T-helper 2 cell (primary cell): Measurements from ENCODE around the gene NAT16.
"Not testable (repeated sequence)": the region's sequence is repeated elsewhere in the genome, so short reads cannot be mapped to it uniquely, and the experiment has no call there.

Experiments used
- DNase-seq, 5 experiments: peaks; one replicate each; pipeline versions ENCODE4 v3.0.0 to v3.0.0-alpha.2; 2012 to 2022

The NAT16 gene

DNA sequence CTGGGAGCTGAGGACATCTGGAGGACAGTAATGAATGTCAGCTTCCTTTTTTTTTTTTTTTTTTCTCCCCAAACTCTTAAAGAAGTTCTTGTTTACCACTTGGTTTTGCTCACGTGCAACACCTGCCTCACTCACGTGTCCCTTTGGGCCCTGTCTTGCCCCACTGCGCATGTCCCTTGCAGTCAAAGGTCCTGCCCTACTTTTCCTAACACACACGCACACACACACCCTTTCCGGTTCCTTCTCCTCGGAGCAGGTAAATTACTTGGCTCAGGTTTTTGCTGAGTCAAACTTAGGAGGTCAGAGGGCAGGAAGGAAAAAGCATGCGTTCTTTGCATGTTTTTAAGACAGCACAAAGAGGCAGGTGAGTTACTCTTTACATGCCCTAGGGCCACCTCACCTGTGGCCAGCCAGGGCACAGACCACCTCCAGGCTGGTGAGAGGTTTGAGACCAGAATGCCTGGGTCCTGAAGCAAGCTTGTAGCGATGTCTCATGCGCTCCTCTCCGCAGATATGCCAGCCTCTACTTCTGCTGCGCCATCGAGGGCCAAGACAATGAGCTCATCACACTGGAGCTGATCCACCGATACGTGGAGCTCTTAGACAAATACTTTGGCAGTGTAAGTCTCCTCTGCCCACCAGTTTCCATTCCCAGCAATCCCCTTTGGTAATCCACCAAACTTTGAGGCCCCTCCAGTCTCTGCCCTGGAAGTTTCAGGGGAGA lies 23.1 kb downstream of the NAT16 start:
- no peak for DNase-seq

- no peak for DNase-seq
Measured at GRCh38 chr7:101156277-101156676, 23.8 kb downstream of the NAT16 start.

GRCh38 chr7:101155303-101155702 lies 24.8 kb downstream of the NAT16 start:
- DNase-seq, result no peak

DNA sequence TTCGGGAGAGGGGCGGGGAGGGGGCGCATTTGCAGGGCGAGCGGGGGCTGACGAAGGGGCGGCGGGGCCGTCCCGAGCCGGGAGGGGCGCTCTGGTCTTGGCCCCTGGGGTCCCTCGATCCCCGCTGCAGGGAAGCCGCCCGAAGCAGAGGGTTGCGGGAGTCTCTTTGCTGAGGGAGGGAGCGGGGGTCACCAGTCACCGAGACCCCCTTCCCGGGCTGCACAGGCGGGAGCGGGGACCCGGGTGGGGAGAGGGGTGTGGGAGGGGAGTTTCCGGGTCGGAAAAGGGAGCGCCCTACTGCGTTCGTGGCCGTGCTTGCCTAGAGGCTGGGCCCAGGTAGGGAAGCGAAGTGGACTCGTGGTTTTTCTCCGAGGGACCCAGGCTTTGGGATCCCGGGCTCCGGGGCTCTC lies 25.4 kb downstream of the NAT16 start:
- no peak for DNase-seq

GRCh38 chr7:101153969-101154692 lies 26.0 kb downstream of the NAT16 start, which contains the start of gene AP1S1:
TSS of gene AP1S1 (plus strand) at chr7:101154476. CDS start at chr7:101154515, 39 bp downstream.
- DNase-seq, result peak; percentile 77 to 97 (median 84)

DNA sequence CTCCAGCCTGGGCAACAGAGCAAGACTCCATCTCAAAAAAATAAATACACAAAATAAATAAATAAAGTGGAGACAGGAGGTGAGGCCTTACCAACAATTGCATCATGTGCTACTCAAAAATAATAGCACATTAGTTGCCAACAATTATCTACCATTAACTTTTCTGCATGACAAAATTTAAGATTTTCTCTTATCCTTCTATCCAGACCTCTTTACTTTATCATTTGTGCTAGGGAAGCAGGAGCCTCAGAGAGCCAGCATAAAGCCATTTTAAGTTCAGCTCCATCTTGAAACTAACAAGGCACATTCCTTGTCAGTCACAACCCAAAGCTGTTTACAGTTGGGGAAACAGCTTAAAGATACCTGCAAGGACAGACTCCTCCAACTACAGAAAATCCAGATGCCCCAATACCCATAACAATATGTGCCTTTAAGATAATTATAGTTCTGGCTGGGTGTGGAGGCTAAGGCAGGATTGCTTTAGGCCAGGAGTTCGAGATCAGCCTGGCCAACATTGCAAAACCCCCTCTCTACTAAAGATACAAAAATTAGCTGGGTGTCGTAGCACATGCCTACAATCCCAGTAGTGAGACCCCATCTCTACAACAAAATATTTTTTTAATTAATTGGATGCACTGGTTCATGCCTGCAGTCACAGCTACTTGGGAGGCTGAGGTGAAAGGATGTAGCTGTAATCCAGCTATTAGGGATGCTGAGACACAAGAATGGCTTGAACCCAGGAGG lies 28.0 kb downstream of the NAT16 start:
- DNase-seq, result no peak

DNA sequence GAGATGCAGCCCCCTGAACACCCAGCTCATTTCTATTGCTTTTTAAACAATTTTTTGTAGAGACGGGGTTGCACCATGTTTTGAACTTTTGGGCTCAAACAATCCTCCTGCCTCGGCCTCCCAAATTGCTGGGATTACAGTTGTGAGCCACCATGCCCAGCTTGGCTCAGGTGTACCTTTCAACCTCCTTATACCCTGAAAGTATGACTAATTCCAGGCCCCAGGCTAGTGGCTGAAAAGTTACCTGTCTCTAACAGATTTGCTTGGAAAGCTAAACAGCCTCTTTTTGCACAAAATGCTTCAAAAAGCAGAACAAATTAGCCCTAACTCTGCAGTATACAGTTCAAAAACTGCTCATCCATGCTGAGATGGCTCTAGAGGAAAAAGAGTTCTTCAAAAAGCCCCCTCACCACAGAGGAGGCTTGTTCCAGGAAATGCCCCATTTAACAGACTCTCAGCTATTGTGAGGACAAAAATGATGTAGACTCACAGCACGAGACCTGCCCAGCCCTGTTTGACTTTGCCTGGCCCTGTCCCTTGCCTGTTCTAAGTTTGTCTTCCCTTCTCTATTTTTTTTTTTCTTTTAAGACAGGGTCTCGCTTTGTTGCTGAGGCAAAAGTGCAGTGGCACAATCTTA lies 39.2 kb downstream of the NAT16 start:
- no peak for DNase-seq

DNA sequence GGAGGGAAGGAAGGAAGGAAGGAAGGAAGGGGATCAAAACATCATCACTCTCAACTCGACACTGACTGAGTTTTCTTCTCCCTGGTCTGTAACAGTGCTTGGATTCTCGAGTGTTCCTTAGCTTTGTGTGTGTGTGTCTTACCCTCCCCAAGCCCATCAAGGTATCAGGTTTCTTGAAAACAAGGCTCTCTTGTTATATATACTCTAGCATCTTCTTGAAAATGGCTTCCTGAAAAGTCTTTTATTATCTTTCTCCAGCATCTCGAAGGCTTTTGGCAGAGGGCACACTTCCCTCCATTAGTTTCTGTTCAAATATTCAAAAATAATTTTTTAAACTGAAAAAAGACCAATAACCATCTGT lies 39.8 kb downstream of the NAT16 start:
- DNase-seq, result no peak

- peak in 4 of 5 experiments; percentile 53 to 86 (median 74) for DNase-seq
Measured at GRCh38 chr7:101138213-101138870, 41.8 kb downstream of the NAT16 start.

DNA sequence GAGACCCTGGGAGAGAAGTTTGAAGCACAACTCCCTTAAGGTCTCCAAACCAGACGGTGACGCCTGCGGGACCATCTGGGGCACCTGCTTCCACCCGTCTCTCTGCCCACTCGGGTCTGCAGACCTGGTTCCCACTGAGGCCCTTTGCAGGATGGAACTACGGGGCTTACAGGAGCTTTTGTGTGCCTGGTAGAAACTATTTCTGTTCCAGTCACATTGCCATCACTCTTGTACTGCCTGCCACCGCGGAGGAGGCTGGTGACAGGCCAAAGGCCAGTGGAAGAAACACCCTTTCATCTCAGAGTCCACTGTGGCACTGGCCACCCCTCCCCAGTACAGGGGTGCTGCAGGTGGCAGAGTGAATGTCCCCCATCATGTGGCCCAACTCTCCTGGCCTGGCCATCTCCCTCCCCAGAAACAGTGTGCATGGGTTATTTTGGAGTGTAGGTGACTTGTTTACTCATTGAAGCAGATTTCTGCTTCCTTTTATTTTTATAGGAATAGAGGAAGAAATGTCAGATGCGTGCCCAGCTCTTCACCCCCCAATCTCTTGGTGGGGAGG lies 42.4 kb downstream of the NAT16 start:
- no peak for DNase-seq

DNA sequence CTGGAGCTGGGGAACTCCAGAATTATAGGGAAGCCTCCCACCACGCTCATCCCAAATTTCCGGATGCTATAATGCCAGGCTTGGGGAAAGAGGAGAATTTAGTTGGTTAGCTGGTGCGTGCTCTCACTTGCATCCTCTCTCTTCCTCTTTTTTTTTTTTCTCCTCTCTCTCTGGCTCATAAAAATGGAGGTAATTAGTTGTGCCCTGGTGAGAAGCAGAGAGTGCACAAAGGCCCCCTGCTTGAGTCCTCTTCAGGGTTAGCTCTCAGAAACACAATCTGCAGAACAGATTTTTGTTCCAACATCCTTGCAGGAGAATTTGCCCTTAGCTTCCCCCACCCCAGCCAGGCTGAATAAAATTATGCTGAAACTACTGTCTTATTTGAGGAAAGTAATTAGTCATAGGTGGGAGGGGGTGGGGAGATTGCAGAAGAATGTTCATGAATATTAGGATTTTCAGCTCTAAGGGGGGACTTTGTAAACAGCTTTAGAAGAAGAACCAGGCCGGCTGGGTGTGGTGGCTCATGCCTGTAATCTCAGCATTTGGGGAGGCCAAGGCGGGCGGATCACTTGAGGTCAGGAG lies 45.6 kb downstream of the NAT16 start:
- DNase-seq, result no peak

- DNase-seq, result no peak
Measured at GRCh38 chr7:101133621-101134398, 46.3 kb downstream of the NAT16 start.

DNA sequence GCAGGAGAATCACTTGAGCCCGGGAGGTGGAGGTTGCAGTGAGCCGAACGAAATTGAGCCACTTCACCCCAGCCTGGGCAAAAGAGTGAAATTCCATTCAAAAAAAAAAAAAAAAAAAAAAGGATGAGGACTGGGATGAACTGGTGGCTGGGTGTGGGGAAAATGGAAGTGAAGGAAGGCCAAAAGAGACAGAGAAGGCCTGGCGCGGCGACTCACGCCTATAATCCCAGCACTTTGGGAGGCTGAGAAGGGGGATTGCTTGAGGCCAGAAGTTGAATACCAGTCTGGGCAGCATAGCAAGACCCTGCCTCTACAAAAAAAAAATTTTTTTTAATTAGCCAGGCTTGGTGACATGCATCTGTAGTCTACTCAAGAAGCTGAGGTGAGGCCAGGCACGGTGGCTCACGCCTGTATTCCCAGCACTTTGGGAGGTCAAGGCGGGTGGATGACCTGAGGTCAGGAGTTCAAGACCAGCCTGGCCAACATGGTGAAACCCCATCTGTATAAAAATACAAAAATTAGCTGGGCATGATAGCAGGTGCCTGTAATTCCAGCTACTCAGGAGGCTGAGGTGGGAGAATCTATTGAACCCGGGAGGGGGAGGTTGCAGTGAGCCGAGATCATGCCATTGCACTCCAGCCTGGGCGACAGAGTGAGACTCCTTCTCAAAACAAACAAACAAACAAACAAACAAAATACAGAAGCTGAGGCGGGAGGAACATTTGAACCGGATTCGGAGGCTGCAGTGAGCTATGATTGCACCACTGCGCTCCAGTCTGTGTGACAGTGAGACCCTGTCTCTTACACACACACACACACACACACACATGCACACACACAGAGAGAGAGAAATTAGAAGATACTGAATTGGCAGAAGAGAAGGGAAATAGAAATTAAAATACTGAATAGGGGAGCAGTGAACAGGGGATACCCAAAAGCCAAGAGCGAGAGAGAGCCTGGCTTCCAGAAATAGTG lies 47.2 kb downstream of the NAT16 start:
- not testable (repeated sequence) for DNase-seq

DNA sequence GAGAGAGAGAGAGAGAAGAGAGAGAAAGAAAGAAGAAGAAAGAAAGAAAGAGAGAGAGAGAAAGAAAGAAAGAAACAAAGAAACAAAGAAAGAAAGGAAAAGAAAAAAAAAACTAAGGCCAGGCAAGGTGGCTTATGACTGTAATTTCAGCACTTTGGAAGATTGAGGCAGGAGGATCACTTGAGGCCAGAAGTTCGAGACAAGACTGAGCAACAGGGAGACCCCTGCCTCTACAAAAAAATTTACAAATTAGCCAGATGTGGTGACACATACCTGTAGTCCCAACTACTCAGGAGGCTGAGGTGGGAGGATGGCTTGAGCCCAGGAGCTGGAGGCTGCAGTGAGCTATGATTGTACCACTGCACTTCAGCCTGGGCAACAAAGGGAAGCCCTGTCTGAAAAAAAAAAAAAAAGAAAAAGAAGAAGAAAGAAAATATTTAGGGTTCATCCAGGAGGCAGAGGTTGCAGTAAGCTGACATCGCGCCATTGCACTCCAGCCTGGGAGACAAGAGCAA lies 50.4 kb downstream of the NAT16 start:
- DNase-seq, result no peak

DNA sequence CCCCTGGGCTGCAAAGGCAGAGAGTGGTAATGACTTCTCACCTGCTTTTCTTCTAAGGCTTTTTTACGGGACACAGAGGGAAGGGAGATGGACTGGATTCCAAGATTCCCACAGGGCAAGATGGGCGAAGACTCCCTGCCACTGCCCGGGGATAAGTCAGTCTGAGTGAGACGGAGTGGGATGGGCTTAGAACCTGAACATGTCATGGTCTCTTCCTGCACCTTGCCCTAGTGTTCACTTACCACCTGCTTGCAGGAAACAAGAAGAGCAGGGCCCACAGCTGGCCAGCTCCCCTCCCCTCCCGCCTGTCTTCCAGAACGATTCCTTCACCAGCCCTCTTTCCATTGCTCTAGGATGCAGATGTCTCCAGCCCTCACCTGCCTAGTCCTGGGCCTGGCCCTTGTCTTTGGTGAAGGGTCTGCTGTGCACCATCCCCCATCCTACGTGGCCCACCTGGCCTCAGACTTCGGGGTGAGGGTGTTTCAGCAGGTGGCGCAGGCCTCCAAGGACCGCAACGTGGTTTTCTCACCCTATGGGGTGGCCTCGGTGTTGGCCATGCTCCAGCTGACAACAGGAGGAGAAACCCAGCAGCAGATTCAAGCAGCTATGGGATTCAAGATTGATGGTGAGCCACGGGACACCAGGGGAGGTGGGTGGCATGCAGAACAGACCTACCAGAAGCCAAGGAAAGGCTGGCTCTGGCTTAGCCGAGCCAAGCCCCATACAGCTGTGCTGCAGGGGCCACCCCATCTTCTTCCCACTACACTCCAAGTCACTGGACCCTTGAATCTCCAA lies 51.9 kb downstream of the NAT16 start:
- no peak for DNase-seq

- no peak for DNase-seq
Measured at GRCh38 chr7:101127460-101128039, 52.5 kb downstream of the NAT16 start.

DNA sequence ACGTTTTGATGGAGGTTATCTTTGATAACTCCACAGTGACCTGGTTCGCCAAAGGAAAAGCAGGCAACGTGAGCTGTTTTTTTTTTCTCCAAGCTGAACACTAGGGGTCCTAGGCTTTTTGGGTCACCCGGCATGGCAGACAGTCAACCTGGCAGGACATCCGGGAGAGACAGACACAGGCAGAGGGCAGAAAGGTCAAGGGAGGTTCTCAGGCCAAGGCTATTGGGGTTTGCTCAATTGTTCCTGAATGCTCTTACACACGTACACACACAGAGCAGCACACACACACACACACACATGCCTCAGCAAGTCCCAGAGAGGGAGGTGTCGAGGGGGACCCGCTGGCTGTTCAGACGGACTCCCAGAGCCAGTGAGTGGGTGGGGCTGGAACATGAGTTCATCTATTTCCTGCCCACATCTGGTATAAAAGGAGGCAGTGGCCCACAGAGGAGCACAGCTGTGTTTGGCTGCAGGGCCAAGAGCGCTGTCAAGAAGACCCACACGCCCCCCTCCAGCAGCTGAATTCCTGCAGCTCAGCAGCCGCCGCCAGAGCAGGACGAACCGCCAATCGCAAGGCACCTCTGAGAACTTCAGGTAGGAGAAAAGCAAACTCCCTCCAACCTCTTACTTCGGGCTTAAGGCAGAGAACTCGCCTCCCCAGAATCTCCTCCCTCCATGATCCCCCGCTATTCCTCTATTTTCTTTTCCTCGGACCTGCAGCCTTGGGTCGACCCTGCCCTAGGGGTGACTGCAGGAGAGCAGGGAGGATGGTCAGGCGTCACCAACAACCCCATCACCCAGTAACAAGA lies 53.2 kb downstream of the NAT16 start, which contains the start of gene SERPINE1:
TSS of gene SERPINE1 (plus strand) at position 454 of the 809 bp plus-strand sequence. CDS start 1,290 bp downstream, outside the sequence.
- DNase-seq, result peak in 3 of 5 experiments; percentile 8 to 73 (median 39)
